C4-2B (cell line): Measurements from ENCODE around the gene IFT80.

Experiments used
- H3K27ac ChIP-seq: fragments of 450-650 bp; 2 replicates; pipeline ENCODE4 v1.5.1; 2017
- CTCF ChIP-seq: fragments of 450-650 bp; conservative IDR thresholded peaks from 2 replicates; pipeline ENCODE4 v1.5.1; 2017; ENCODE audit warnings: mild to moderate bottlenecking
- ZFX ChIP-seq: fragments of 450-650 bp; IDR thresholded peaks from 2 replicates; pipeline ENCODE4 v1.6.1; 2017

IFT80 gene

GRCh38 chr3:160384639-160385318 is 14.2 kb downstream of the IFT80 start:
- no peak for TF ChIP-seq CTCF

DNA sequence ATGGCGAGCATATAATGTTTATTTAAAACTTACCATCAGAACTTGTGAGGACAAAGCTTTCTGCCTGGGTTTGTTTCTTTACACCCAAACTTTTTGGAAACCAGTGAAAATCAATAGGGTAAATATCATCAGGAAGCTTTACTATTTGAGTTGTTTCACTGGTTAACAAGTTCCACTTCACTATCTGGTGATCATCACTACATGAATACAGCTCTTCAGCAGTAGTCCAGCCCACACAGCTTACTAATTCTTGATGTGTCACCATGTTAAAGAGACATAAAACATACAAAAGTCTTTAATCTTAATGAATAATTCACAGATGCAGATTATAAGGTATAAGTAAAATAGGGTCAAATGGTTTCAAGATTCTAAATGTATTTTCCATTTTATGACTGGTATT is 17.6 kb downstream of the IFT80 start:
- H3K27ac ChIP-seq, result no peak overlapping the region
- TF ChIP-seq CTCF, result no peak
- TF ChIP-seq ZFX, result no peak

More at GRCh38 chr3:160384639-160385318, 14.2 kb downstream of the IFT80 start:
- no peak overlapping the region for H3K27ac ChIP-seq

- no peak overlapping the region for H3K27ac ChIP-seq
These were observed 19.3 kb downstream of the IFT80 start for GRCh38 chr3:160379628-160380214.

GRCh38 chr3:160378331-160379109 is 20.5 kb downstream of the IFT80 start:
- no peak overlapping the region for H3K27ac ChIP-seq

More at GRCh38 chr3:160379628-160380214, 19.3 kb downstream of the IFT80 start:
- TF ChIP-seq CTCF, result no peak
- TF ChIP-seq ZFX, result no peak

GRCh38 chr3:160376681-160377080 is 22.3 kb downstream of the IFT80 start:
- no peak for TF ChIP-seq CTCF
- no peak for TF ChIP-seq ZFX
- H3K27ac ChIP-seq, result no peak overlapping the region

More at GRCh38 chr3:160378331-160379109, 20.5 kb downstream of the IFT80 start:
- TF ChIP-seq CTCF (no peak), ZFX (no peak)

GRCh38 chr3:160374925-160375324 is 24.1 kb downstream of the IFT80 start:
- H3K27ac ChIP-seq, result no peak overlapping the region

More at GRCh38 chr3:160374925-160375324, 24.1 kb downstream of the IFT80 start:
- TF ChIP-seq CTCF, result no peak
- TF ChIP-seq ZFX, result no peak
